Liver (tissue), 9 donors: Measurements from ENCODE around the gene POLR3H. TPM values are rescaled to one million over a fixed set of nuclear protein-coding genes. Genes with fewer than 3 reads are reported as not detected.

Experiments used
- DNase-seq: peaks from one replicate; pipeline ENCODE4 v3.0.0-alpha.2; 2017; ENCODE audit warnings: low spot score
- H3K27ac ChIP-seq, 2 donors: one replicate each; pipeline ENCODE4 v1.7.0; 2013; ENCODE audit warnings: inconsistent platforms in 2 of 2, low read length in 2 of 2, control low read depth in 1 of 2, low read depth in 1 of 2, mild to moderate bottlenecking in 1 of 2
- H3K27me3 ChIP-seq, 4 donors: one replicate each; pipeline versions ENCODE4 v1.6.1 to v1.7.0; 2013; ENCODE audit warnings: low read length in 3 of 4, inconsistent platforms in 1 of 4, mild to moderate bottlenecking in 1 of 4, moderate library complexity in 1 of 4; ENCODE audit not compliant: control insufficient read depth in 4 of 4, insufficient read depth in 4 of 4
- H3K36me3 ChIP-seq, 4 donors: one replicate each; pipeline versions ENCODE4 v1.6.1 to v1.7.0; 2013; ENCODE audit warnings: low read length in 3 of 4, mild to moderate bottlenecking in 3 of 4, low read depth in 1 of 4, moderate library complexity in 1 of 4; ENCODE audit not compliant: control insufficient read depth in 4 of 4, insufficient read depth in 3 of 4
- H3K4me1 ChIP-seq, 4 donors: one replicate each; pipeline versions ENCODE4 v1.6.1 to v1.7.0; 2013; ENCODE audit warnings: low read length in 3 of 4, mild to moderate bottlenecking in 3 of 4, moderate library complexity in 1 of 4; ENCODE audit not compliant: control insufficient read depth in 4 of 4, insufficient read depth in 4 of 4
- H3K4me3 ChIP-seq, 3 donors: one replicate each; pipeline versions ENCODE4 v1.6.1 to v1.7.0; 2013; ENCODE audit warnings: low read length in 3 of 3, control low read depth in 1 of 3, low read depth in 1 of 3, mild to moderate bottlenecking in 1 of 3
- H3K9ac ChIP-seq, 2 donors: one replicate each; pipeline ENCODE4 v1.7.0; 2013; ENCODE audit warnings: low read length in 2 of 2, mild to moderate bottlenecking in 2 of 2, moderate library complexity in 2 of 2, control low read depth in 1 of 2, low read depth in 1 of 2
- H3K9me3 ChIP-seq, 4 donors: one replicate each; pipeline versions ENCODE4 v1.6.1 to v1.7.0; 2013; ENCODE audit warnings: low read length in 3 of 4; ENCODE audit not compliant: control insufficient read depth in 4 of 4
- EGR1 ChIP-seq, 2 donors: IDR thresholded peaks; 2 replicates each; pipeline ENCODE4 v1.6.1; 2016 to 2018; ENCODE audit warnings: antibody characterized with exemption in 2 of 2, low read depth in 2 of 2
- FOXA1 ChIP-seq: IDR thresholded peaks from 2 replicates; pipeline ENCODE4 v1.6.1; 2016; ENCODE audit warnings: antibody characterized with exemption
- FOXA2 ChIP-seq: IDR thresholded peaks from 2 replicates; pipeline ENCODE4 v1.6.1; 2016; ENCODE audit warnings: antibody characterized with exemption
- GABPA ChIP-seq, 2 donors: IDR thresholded peaks in 1 of 2; conservative IDR thresholded peaks in 1 of 2; 2 replicates each; pipeline ENCODE4 v1.6.1; 2016; ENCODE audit warnings: antibody characterized with exemption in 2 of 2, mild to moderate bottlenecking in 1 of 2, moderate library complexity in 1 of 2
- HNF4A ChIP-seq, 2 donors: conservative IDR thresholded peaks; 2 replicates each; pipeline ENCODE4 v1.6.1; 2016; ENCODE audit warnings: antibody characterized with exemption in 2 of 2, mild to moderate bottlenecking in 2 of 2
- HNF4G ChIP-seq: IDR thresholded peaks from 2 replicates; pipeline ENCODE4 v1.6.1; 2016; ENCODE audit warnings: antibody characterized with exemption
- JUND ChIP-seq, 2 donors: IDR thresholded peaks; 2 replicates each; pipeline ENCODE4 v1.6.1; 2016; ENCODE audit warnings: antibody characterized with exemption in 2 of 2
- NR2F2 ChIP-seq: IDR thresholded peaks from 2 replicates; pipeline ENCODE4 v1.6.1; 2016; ENCODE audit warnings: antibody characterized with exemption
- RAD21 ChIP-seq, 2 donors: IDR thresholded peaks; 2 replicates each; pipeline ENCODE4 v1.6.1; 2016; ENCODE audit warnings: antibody characterized with exemption in 2 of 2, mild to moderate bottlenecking in 2 of 2
- RXRA ChIP-seq, 2 donors: IDR thresholded peaks; 2 replicates each; pipeline ENCODE4 v1.6.1; 2017 to 2018; ENCODE audit warnings: antibody characterized with exemption in 2 of 2, mild to moderate bottlenecking in 1 of 2
- SP1 ChIP-seq: IDR thresholded peaks from 2 replicates; pipeline ENCODE4 v1.6.1; 2018; ENCODE audit warnings: antibody characterized with exemption, mild to moderate bottlenecking
- TAF1 ChIP-seq: conservative IDR thresholded peaks from 2 replicates; pipeline ENCODE4 v1.6.1; 2016; ENCODE audit warnings: antibody characterized with exemption, mild to moderate bottlenecking
- YY1 ChIP-seq: IDR thresholded peaks from 2 replicates; pipeline ENCODE4 v1.6.1; 2016; ENCODE audit warnings: antibody characterized with exemption, mild to moderate bottlenecking
- WGBS: extraction: QIAGEN DNeasy Blood & Tissue Kit; methylation state at CpG from one replicate; pipeline ENCODE4 v1.1.7; 2013; 5-methylcytosine and 5-hydroxymethylcytosine counted together
- polyA plus RNA-seq, 2 donors: library from polyadenylated mRNA; stranded (reverse) in 1 of 2; unstranded in 1 of 2; fragments of 200-250 nt in 1 of 2; fragments of >200 nt in 1 of 2; fragmentation: Nextera tagmentation in 1 of 2; extraction: Ambion mirVana in 1 of 2; gene quantifications; one replicate each; pipeline versions ENCODE4 v1.2.1 to v1.2.3, GENCODE V29; 2013 to 2015
- total RNA-seq, 2 donors: library from RNA; depleted of rRNA; stranded (reverse); fragments of >200 nt; gene quantifications; one replicate each; pipeline ENCODE4 v1.2.3, GENCODE V29; 2014
- TF ChIP-seq, protein P1 (sequence below): IDR thresholded peaks from 2 replicates; pipeline ENCODE4 v1.6.1; 2016; ENCODE audit warnings: antibody characterized with exemption
- TF ChIP-seq, protein P2 (sequence below): IDR thresholded peaks from 2 replicates; pipeline ENCODE4 v1.6.1; 2016; ENCODE audit warnings: antibody characterized with exemption
- TF ChIP-seq, protein P3 (sequence below): IDR thresholded peaks from 2 replicates; pipeline ENCODE4 v1.6.1; 2016; ENCODE audit warnings: antibody characterized with exemption
- TF ChIP-seq, protein P4 (sequence below): fragments of 150-350 bp; IDR thresholded peaks from 2 replicates; pipeline ENCODE4 v1.5.1; 2017; ENCODE audit warnings: improper control_type of control experiment, low read depth, low read length; ENCODE audit not compliant: missing input control
- TF ChIP-seq, protein P5 (sequence below): IDR thresholded peaks from 2 replicates; pipeline ENCODE4 v1.6.1; 2016; ENCODE audit warnings: antibody characterized with exemption, mild to moderate bottlenecking
- donor health status: healthy.
- donor health status: healthy.
- donor health status: healthy.
- donor health status: healthy.
- donor health status: healthy.

POLR3H gene
- total and polyA plus RNA-seq, 4 donors = 11.7 to 37.7 (median 27.1) TPM

DNA sequence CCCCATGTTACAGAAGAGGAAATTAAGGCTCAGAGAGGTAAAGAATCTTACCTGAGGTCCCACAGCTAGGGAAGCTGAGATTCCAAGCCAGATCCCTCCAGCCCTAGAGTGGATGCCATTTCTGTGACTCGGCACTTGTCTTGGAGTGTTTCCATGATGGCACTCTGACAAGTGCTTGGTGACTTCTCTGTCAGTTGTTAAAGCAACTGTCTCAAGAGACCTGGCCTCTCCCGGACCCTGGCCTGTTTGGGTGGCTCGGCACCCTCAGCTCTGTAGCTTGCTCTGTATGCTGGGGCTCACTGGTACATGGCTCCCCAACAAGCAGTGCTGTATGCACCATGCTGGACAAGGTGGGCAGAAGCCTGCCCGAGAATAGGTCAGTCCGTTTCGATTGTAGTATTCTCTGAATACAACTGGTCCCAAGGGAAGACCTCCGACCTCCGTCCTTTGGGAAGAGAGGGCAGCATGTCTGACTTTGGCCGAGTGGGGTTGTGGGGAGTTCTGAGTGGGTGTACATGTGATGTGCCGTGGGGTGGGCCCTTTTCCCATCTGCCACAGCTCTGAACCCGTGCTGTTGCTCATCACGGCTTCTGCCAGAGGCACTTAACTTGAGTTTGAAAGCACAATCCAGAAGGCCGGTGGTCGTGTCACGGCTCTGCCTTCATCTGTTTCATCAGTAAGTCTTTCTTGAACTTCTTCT, 63.0 kb downstream of the POLR3H start (continued):
- no peak for TF ChIP-seq TAF1

DNA sequence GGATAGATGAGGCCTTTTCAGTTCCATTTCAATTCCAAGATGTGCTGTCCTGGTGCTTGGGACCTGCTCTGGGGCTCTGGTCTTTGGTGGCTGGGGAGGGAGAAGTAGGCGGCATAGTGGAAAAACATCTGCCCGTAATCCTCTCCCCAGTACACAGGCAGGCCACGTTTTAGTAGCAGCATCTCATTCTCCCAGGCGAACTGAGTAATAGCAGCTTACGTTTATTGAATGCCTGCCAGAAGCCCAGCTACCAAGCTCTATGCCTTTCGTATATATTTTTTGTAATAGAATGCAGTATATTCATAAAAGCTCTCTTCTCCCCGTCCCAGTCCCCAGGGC, 63.9 kb downstream of the POLR3H start:
- TF ChIP-seq, protein P1, sequence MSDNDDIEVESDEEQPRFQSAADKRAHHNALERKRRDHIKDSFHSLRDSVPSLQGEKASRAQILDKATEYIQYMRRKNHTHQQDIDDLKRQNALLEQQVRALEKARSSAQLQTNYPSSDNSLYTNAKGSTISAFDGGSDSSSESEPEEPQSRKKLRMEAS = no peak
- TF ChIP-seq TAF1 = no peak
- TF ChIP-seq YY1 = no peak
- no peak for TF ChIP-seq HNF4A (conservative IDR thresholded peaks at IDR 0.05)
- TF ChIP-seq, protein P2, sequence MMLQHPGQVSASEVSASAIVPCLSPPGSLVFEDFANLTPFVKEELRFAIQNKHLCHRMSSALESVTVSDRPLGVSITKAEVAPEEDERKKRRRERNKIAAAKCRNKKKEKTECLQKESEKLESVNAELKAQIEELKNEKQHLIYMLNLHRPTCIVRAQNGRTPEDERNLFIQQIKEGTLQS = no peak
- TF ChIP-seq FOXA1 = no peak
- TF ChIP-seq RXRA (IDR thresholded peaks at IDR 0.05) = no peak
- no peak for TF ChIP-seq SP1
- TF ChIP-seq, protein P3, sequence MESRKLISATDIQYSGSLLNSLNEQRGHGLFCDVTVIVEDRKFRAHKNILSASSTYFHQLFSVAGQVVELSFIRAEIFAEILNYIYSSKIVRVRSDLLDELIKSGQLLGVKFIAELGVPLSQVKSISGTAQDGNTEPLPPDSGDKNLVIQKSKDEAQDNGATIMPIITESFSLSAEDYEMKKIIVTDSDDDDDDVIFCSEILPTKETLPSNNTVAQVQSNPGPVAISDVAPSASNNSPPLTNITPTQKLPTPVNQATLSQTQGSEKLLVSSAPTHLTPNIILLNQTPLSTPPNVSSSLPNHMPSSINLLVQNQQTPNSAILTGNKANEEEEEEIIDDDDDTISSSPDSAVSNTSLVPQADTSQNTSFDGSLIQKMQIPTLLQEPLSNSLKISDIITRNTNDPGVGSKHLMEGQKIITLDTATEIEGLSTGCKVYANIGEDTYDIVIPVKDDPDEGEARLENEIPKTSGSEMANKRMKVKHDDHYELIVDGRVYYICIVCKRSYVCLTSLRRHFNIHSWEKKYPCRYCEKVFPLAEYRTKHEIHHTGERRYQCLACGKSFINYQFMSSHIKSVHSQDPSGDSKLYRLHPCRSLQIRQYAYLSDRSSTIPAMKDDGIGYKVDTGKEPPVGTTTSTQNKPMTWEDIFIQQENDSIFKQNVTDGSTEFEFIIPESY = no peak
- no peak for TF ChIP-seq JUND (IDR thresholded peaks at IDR 0.05)
- TF ChIP-seq GABPA (IDR thresholded peaks at IDR 0.05 in 1 of 2, conservative IDR thresholded peaks at IDR 0.05 in 1 of 2) = no peak
- TF ChIP-seq NR2F2 = no peak
- no peak overlapping the region for H3K27ac ChIP-seq
- peaks cover 5 to 42% (median 35%) of the 10 kb centered on the region in 4 donors for H3K4me1 ChIP-seq
- no peak for DNase-seq
- peaks cover 0 to 2% (median 0%) of the 10 kb centered on the region in 4 donors for H3K36me3 ChIP-seq
- H3K27me3 ChIP-seq = no peaks in the 10 kb centered on the region
- H3K4me3 ChIP-seq = no peak overlapping the region
- H3K9me3 ChIP-seq = no peaks in the 10 kb centered on the region
- WGBS = 92% methylated on average over 7 of the region's 7 CpGs
- H3K9ac ChIP-seq = no peak overlapping the region

DNA sequence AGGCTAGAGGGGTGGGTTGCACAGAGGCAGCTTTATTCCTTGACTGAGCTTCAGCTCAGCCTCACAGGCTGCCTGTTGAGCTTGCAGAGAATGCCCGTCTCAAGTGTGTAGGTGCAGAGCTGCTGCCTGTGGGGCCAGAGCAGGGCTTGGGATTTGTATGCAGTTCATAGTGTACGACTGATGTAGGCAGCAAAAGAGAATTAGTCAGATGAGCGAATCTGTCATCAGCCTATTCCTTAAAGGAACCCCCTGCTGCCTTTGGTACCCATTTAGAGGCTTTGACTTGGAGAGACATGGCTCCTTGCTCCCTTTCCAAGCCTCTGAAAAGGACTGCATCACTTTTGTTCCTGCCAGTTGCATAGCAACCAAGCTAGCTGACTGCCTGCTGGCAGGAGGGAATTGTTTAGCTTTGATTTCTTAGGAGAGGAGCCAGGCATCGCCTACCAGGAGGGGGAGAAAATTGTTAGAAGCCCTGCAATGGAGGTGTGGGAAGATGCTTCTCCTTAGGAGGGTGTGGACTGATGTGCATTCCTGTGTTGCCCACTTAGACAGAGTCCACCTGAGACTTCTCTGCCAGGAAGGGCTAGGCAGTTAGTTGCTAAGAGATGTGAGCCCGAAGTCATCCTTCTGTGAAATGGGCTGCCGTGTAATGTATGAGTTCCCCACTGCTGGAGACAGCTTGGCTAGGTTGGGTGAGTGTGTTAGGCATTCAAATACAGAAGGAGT, 64.4 kb downstream of the POLR3H start:
- 91% methylated on average over 6 of the region's 6 CpGs for WGBS
- H3K36me3 ChIP-seq = peaks cover 0 to 2% (median 0%) of the 10 kb centered on the region in 4 donors
- TF ChIP-seq HNF4A (conservative IDR thresholded peaks at IDR 0.05) = no peak
- TF ChIP-seq, protein P3 = no peak
- TF ChIP-seq FOXA2 = no peak
- no peak for TF ChIP-seq FOXA1
- TF ChIP-seq GABPA (IDR thresholded peaks at IDR 0.05 in 1 of 2, conservative IDR thresholded peaks at IDR 0.05 in 1 of 2) = no peak
- TF ChIP-seq YY1 = no peak
- no peak for TF ChIP-seq NR2F2
- TF ChIP-seq RXRA (IDR thresholded peaks at IDR 0.05) = no peak
- no peak for TF ChIP-seq SP1
- TF ChIP-seq EGR1 (IDR thresholded peaks at IDR 0.05; ENCODE audit: low read depth in 2 of 2) = no peak
- no peak for TF ChIP-seq JUND (IDR thresholded peaks at IDR 0.05)
- TF ChIP-seq, protein P4, sequence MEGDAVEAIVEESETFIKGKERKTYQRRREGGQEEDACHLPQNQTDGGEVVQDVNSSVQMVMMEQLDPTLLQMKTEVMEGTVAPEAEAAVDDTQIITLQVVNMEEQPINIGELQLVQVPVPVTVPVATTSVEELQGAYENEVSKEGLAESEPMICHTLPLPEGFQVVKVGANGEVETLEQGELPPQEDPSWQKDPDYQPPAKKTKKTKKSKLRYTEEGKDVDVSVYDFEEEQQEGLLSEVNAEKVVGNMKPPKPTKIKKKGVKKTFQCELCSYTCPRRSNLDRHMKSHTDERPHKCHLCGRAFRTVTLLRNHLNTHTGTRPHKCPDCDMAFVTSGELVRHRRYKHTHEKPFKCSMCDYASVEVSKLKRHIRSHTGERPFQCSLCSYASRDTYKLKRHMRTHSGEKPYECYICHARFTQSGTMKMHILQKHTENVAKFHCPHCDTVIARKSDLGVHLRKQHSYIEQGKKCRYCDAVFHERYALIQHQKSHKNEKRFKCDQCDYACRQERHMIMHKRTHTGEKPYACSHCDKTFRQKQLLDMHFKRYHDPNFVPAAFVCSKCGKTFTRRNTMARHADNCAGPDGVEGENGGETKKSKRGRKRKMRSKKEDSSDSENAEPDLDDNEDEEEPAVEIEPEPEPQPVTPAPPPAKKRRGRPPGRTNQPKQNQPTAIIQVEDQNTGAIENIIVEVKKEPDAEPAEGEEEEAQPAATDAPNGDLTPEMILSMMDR = no peak
- no peak for TF ChIP-seq HNF4G
- TF ChIP-seq RAD21 (IDR thresholded peaks at IDR 0.05) = no peak
- TF ChIP-seq, protein P2 = no peak
- TF ChIP-seq, protein P5, sequence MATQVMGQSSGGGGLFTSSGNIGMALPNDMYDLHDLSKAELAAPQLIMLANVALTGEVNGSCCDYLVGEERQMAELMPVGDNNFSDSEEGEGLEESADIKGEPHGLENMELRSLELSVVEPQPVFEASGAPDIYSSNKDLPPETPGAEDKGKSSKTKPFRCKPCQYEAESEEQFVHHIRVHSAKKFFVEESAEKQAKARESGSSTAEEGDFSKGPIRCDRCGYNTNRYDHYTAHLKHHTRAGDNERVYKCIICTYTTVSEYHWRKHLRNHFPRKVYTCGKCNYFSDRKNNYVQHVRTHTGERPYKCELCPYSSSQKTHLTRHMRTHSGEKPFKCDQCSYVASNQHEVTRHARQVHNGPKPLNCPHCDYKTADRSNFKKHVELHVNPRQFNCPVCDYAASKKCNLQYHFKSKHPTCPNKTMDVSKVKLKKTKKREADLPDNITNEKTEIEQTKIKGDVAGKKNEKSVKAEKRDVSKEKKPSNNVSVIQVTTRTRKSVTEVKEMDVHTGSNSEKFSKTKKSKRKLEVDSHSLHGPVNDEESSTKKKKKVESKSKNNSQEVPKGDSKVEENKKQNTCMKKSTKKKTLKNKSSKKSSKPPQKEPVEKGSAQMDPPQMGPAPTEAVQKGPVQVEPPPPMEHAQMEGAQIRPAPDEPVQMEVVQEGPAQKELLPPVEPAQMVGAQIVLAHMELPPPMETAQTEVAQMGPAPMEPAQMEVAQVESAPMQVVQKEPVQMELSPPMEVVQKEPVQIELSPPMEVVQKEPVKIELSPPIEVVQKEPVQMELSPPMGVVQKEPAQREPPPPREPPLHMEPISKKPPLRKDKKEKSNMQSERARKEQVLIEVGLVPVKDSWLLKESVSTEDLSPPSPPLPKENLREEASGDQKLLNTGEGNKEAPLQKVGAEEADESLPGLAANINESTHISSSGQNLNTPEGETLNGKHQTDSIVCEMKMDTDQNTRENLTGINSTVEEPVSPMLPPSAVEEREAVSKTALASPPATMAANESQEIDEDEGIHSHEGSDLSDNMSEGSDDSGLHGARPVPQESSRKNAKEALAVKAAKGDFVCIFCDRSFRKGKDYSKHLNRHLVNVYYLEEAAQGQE = no peak

More for the DNA sequence above, 64.4 kb downstream of the POLR3H start:
- H3K27ac ChIP-seq = peak overlapping the region; percentile 29 to 47
- no peaks in the 10 kb centered on the region for H3K9me3 ChIP-seq
- H3K27me3 ChIP-seq = no peaks in the 10 kb centered on the region
- DNase-seq = no peak
- no peak overlapping the region for H3K9ac ChIP-seq
- H3K4me3 ChIP-seq = no peak overlapping the region
- H3K4me1 ChIP-seq = peaks cover 7 to 43% (median 37%) of the 10 kb centered on the region in 4 donors
